DMS53 treated with DMSO at 0.1 percent for 48 hours (cell line): Measurements from ENCODE around the gene OR1F1.
A peak's percentile ranks its signal among the peaks of the same experiment; 100 is the strongest.
"Not testable (repeated sequence)": the region's sequence is repeated elsewhere in the genome, so short reads cannot be mapped to it uniquely, and the experiment has no call there.

Experiments
- DNase-seq: peaks from one replicate; lab custom pipeline; 2025; ENCODE audit not compliant: unreplicated experiment; lab: John Stamatoyannopoulos, UW

OR1F1 gene

GRCh38 chr16:3187798-3188674, at the start of gene OR1F1:
OR1F1 (plus strand) TSS chr16:3188204.
- DNase-seq, result peak; percentile 28

DNA sequence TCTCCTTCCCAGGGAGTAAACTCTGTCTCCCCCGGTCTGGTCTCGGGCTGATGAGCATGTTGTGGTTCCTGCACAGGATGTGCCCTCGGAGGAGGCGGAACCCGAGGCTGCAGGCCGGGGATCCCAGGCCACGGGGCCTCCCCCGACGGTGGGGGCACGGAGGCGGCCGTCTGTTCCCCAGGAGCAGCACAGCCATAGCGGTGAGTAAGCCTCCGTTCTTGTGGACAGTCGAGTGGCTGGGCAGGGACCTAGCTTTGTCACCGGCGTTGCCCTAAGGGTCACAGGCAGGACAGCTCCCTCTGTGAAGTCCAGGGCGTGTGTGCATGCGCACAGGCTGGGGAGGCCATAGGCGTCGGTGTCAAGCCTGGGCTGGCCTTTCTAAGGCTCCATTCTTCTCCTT, 49.7 kb upstream of the OR1F1 start:
- DNase-seq, result no peak

DNA sequence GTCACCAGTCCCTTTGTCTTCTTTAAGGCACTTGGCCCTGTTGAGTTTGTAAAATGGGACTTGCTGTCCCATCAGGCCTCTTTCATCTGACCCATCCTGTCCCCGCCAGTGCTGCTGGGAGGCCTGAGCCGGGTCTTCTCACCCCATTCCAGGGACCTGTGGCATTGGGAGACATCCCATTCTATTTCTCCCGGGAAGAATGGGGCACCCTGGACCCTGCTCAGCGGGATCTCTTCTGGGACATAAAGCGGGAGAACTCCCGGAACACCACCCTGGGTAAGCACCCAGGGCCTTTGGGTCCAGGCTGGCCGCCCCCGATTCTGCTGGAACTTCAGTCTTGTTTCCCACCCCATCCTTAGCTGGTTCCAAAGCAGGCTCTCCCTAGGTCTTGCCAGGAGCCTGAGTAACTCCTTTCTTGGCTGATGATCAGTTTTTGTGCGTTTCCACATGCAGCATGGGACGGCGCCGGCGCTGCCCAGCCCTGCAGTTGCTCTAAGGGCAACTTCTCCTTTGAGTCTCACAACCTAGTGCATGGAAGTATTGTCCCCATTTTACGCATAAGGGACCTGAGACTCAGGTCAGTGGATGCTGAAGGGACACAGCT, 49.1 kb upstream of the OR1F1 start:
- no peak for DNase-seq

- DNase-seq, result not testable (repeated sequence)
Measured at GRCh38 chr16:3139561-3139960, 48.4 kb upstream of the OR1F1 start.

DNA sequence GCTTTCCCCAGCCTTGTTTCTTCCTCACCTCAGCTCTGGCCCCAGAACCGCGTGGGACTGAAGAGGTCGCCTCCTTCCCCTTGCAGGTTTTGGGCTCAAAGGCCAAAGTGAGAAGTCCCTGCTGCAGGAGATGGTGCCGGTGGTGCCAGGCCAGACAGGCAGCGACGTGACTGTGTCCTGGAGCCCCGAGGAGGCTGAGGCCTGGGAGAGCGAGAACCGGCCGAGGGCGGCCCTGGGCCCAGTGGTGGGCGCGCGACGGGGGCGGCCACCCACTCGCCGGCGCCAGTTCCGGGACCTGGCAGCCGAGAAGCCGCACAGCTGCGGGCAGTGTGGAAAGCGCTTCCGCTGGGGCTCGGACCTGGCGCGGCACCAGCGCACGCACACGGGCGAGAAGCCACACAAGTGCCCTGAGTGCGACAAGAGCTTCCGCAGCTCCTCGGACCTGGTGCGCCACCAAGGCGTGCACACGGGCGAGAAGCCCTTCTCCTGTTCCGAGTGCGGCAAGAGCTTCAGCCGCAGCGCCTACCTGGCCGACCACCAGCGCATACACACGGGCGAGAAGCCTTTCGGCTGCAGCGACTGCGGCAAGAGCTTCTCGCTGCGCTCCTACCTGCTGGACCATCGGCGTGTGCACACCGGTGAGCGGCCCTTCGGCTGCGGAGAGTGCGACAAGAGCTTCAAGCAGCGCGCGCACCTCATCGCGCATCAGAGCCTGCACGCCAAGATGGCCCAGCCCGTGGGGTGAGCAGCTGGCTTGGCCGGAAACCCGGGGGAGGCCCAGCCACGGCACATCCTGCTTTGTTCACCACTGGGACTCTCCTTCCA, 47.2 kb upstream of the OR1F1 start:
- DNase-seq, result no peak

DNA sequence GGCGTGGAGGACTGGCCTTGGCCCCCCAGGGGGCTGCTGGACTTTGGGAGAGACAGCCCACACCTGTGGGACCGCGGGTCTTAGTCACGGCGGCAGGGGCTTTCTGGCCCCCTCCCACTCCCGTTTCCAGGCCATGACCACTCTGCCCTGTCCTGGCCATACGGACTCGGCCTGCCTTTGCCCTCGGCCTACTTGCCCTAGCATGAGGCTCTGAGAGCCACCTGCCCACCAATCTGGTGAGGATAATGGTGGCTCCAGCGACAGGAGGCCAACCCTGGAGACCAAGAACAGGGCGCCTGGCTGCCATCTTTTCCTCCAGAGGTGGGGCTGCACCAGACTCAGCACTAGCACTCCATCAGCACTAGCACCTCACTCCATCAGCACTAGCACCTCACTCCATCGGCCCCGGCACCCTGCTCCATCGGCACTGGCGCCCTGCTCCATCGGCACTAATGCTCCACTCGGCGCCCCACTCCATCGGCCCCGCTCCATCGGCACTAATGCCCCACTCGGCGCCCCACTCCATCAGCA, 46.2 kb upstream of the OR1F1 start:
- DNase-seq, result no peak

DNA sequence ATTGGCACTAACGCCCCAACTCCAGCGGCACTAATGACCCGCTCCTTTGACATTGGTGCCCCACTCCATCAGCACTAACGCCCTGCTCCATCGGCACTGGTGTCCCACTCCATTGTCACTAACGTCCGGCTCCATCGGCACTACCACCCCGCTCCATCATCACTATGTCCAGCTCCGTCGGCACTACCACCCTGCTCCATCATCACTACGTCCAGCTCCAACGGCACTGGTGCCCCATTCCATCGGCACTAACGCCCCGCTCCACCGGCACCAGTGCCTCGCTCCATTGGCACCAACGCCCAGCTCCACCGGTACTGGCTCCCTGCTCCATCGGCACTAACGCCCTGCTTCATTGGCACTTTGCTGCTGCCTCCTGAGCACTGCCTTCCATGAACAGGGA, 45.7 kb upstream of the OR1F1 start:
- DNase-seq, result no peak

DNA sequence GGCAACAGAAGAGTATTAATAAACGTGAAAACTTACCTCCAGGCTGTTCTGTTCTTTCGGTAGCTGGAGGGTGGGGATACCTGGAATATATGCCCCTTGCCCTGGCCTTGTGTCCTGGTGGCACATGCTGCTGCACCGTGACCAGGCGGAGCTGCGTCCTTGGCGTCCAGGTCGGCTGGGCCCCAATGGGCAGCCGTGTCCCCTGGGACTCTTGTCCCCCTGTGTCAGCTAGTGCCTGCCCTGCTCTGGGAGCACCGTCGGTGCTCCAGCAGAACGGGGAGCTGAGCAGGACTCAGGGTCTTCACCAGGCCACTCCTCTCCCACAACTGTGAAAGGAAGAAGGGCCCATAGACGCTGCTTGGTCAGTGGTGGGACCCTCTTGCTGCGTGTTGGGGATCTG, 45.2 kb upstream of the OR1F1 start:
- no peak for DNase-seq

DNA sequence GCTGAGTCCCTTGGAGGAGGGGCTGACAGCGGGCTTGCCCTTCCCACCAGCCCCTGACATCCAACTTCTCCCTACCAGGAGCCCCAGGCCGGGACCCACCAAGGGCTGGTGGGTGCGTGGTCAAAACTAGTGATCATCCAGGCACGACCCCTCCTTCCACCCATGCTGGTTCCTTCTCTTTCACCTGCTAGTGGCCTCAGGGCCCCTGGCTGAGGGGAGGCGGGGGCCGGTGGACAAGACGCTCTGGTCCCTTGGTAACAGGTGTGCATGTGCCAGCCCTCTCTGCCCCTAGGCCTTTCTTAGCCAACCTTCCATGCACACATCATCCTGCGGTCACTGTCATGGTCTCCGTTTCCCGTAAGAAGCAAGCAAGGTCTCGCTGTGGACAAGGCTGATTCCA, 44.8 kb upstream of the OR1F1 start:
- DNase-seq, result no peak

DNA sequence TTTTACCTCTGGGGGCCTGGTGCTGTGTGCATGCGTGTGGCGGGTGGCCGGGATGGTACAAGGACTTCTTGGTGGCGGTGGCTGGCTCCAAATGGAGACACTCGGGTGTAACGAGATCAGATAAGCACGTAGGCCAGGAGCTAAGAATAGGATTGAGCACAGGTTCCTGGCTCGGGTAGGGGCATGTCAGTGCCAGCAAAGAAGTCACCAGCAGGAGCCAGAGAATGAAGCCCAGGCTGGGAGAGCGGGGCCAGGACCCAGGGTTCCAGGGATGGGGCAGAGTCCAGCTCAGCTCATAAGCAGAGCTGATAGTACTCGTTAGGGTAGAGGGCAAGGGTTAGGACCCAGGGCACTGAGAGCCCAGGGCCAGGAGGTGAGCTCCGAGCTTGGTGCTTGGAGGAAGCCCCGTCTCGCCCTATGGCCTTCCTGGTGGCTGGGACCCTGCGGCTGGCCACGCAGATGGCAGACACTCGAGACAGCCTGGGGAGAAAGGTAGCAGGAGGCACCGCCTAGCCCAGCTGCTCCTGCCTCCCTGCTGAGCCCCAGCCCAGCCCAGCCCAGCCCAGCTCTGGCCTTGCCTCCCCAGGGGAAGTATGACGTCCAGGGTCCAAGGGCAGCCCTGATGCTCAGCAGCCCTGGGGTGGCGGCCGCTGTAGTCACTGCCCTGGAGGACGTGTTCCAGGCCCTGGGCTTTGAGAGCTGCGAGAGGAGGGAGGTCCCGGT, 44.2 kb upstream of the OR1F1 start:
- DNase-seq, result no peak

DNA sequence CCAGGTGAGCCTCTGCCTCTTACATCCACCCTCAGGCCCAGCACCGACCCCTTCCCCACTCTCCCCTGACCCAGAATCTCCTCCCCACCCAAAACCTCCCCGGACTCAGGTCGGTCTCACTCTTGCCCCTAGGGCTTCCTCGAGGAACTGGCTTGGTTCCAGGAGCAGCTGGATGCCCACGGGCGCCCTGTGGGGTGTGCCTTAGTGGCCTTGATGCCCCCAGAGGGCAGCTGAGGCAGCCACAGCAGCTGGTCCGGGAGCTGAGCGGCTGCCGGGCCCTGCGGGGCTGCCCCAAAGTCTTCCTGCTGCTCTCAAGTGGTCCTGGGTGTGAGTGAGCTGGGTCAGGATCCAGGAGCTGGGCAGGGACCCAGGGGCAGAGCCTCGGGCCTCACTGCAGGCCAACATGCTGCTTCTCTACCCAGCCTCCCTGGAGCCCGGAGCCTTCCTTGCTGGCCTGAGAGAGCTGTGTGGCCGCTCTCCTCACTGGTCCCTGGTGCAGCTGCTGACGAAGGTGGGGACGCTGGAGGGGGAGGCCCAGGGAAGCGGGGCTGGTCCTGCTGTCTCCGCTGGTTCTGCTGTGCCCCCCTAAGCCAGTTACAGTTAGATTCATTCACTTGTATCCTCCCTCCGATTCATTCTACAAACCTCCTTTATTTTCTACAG, 43.6 kb upstream of the OR1F1 start:
- DNase-seq, result no peak

DNA sequence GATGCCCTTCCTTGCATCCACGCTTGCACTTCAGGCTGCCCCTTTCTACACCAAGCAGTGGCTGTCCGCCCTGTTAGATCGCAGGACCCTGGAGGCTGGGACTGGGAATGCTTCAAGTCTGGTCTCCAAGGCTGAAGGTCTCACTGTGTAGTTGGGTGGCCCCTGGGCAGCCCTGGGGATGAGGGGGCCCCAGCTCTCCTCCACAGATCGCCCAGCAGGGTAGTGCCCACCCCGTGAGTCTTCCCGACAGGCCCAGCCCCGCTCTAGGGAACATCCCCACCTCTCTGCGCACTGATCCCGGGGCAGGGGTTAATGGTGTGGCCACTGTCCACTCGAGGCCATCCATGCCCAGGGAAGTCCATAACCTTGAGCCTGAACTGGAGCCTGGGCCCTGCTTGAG, 42.9 kb upstream of the OR1F1 start:
- no peak for DNase-seq

DNA sequence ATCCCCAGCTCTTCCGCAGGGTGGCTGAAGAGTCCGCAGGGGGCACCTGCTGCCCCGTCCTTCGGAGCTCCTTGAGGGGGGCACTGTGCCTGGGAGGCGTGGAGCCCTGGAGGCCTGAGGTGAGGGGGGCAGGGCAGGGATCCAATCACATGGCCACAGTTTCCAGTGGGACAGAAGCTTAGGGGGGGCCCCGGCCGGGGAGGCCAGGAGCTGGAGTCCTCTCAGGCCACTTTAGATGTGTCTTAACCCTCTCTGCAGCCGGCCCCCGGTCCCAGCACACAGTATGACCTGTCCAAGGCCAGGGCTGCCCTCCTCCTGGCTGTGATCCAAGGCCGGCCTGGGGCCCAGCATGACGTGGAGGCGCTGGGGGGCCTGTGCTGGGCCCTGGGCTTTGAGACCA, 42.3 kb upstream of the OR1F1 start:
- no peak for DNase-seq

DNA sequence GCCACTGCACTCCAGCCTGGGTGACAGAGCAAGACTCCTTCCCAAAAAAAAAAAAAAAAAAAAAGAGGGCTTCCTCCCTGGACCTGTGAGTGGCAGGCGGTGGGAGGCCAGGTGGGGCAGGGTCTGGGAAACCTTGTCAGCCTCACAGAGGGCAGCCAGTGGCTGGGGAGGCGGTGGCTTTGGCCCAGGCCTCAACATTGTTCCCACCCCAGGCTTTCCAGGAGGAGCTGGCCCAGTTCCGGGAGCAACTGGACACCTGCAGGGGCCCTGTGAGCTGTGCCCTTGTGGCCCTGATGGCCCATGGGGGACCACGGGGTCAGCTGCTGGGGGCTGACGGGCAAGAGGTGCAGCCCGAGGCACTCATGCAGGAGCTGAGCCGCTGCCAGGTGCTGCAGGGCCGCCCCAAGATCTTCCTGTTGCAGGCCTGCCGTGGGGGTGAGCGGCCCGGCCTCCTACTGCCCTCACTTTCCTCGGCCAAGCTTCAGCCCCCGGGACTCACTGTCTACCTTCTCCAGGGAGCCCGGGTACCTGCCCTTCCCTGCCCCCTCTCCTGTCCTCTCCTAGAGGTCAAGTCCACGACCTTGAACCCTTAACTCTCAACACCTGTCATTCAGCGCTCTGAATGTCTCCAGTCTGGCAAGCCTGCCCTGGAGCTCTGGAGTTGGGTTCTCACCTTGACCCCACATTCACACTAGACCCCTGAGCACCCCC, 40.8 kb upstream of the OR1F1 start:
- DNase-seq, result no peak

GRCh38 chr16:3147757-3148104, 40.3 kb upstream of the OR1F1 start:
- DNase-seq, result no peak

- DNase-seq, result no peak
Measured at GRCh38 chr16:3148256-3149192, 39.5 kb upstream of the OR1F1 start.

- no peak for DNase-seq
Measured at GRCh38 chr16:3149193-3149530, 38.8 kb upstream of the OR1F1 start.

DNA sequence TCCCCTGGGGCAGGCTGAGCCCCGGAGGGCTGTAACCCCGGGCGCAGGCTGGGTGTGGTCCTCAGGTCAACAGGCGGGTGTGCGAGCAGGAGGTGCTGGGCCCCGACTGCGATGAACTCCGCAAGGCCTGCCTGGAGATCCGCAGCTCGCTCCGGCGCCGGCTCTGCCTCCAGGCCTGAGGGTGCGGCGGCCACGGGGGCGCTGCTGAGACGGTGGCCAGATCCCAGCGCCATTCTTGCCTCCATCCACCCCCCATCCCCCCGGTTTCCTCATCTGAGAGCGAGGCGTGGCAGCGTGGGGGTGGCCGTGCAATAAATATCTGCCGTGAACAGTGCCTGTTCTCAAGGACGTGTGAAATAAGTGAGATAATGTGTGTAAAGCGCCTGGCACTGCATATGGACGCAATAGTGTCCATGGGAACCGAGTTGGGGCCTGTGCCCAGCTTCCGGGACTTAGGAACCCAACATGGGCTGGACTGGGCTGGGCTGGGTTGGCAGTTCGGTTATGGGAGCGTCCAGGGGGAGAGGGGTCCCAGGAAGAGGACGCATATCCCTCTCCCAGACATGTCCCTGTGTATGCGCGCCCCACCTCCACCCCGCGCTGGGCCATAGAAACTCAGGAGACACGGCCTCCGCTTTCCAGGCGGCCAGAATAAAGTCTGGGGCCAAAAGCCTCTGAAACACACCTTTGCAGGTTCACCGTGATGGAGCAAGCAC, 38.2 kb upstream of the OR1F1 start:
- DNase-seq, result peak; percentile 51
